Erythroblast (primary cell): ENCODE results near the gene ANXA9.

Experiments used
- DNase-seq, 2 experiments: peaks; one replicate each; lab custom pipeline; 2025; lab: John Stamatoyannopoulos, UW
- GATA1 ChIP-seq: IDR thresholded peaks from 2 replicates; pipeline ENCODE4 v1.6.1; 2011; ENCODE audit warnings: low read depth, mild to moderate bottlenecking, control low read depth, low read length, moderate library complexity
- POLR2A ChIP-seq: IDR thresholded peaks from 2 replicates; pipeline ENCODE4 v1.6.1; 2011; ENCODE audit warnings: mild to moderate bottlenecking, low read length

ANXA9 gene

GRCh38 chr1:150985179-150985825 lies 3.2 kb downstream of the ANXA9 start:
- DNase-seq: no peak
- TF ChIP-seq POLR2A (no peak), GATA1 (no peak)

GRCh38 chr1:150987924-150988323 lies 5.8 kb downstream of the ANXA9 start:
- TF ChIP-seq POLR2A: no peak
- no peak for TF ChIP-seq GATA1
- no peak for DNase-seq

DNA sequence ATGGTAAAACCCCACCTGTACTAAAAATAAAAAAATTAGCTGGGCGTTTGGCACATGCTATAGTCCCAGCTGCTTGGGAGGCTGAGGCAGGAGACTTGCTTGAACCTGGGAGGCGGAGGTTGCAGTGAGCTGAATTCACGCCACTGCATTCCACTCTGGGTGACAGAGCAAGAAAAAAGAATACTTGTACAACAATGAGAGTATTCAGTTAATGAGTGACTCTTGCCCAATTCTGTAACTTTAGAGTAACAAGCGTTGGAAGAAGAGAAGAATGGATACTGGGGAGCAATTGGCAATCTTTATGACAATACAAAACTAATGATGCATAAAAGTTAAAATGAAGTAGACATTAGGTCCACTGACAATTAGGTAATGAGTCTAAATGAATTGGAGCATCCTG lies 10.5 kb downstream of the ANXA9 start:
- no peak for DNase-seq
- TF ChIP-seq GATA1: no peak
- TF ChIP-seq POLR2A: no peak

- no peak for DNase-seq
- TF ChIP-seq POLR2A (no peak), GATA1 (no peak)
Measured at GRCh38 chr1:150994248-150994647, 12.2 kb downstream of the ANXA9 start.

GRCh38 chr1:150995460-150995859 lies 13.4 kb downstream of the ANXA9 start:
- TF ChIP-seq POLR2A: no peak
- no peak for TF ChIP-seq GATA1
- DNase-seq: no peak

GRCh38 chr1:150995896-150996295 lies 13.8 kb downstream of the ANXA9 start:
- no peak for TF ChIP-seq POLR2A
- TF ChIP-seq GATA1: no peak
- peak; percentile 35 to 68 for DNase-seq

- TF ChIP-seq POLR2A (no peak), GATA1 (no peak)
Measured at GRCh38 chr1:150997126-150997872, 15.2 kb downstream of the ANXA9 start.

DNA sequence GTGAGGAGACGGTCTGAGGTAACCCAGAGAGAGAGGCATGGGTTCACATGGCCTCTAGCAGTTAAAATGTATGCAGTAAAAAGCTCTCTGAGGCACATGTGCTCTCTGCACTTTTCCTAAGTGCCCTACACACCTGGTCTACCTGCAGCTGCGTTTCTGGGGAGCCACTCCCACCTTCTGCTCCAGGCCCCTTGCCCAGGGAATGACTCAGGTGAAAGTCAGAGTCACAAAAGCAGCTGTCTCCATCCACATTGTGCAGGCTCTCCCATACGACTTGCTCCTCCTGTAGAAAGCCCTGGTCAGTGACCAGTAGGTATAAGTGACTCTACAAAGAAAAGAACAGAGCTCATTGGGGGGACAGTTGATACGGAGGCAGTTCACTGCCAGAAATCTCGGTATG lies 15.9 kb downstream of the ANXA9 start:
- no peak for TF ChIP-seq GATA1
- TF ChIP-seq POLR2A: no peak
- no peak for DNase-seq

More at GRCh38 chr1:150997126-150997872, 15.2 kb downstream of the ANXA9 start:
- no peak for DNase-seq

GRCh38 chr1:150999051-150999674 lies 17.1 kb downstream of the ANXA9 start:
- no peak for TF ChIP-seq GATA1
- TF ChIP-seq POLR2A: no peak
- peak; percentile 45 to 55 for DNase-seq

DNA sequence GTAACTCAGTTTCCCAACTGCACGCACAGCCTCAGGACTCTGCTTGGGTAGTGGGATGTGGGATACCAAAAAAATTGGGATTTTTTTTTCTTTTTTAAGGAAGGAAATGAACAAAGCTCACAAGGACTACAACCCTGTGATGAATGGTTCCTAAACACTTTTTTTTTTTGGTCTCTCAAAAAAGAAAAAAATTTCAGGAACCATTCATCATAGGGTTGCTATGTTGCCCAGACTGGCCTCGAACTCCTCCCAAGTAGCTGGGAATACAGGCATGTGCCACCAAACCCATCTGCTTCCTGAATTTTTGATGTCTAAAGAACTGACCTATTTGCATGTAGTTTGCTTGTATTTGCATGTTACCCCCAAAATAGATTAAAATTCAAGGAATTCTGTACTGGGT lies 17.8 kb downstream of the ANXA9 start:
- no peak for TF ChIP-seq POLR2A
- TF ChIP-seq GATA1: no peak
- DNase-seq: no peak

GRCh38 chr1:151000408-151000807 lies 18.3 kb downstream of the ANXA9 start:
- DNase-seq: no peak

GRCh38 chr1:151001602-151002001 lies 19.5 kb downstream of the ANXA9 start:
- TF ChIP-seq GATA1 (no peak), POLR2A (no peak)
- no peak for DNase-seq

More at GRCh38 chr1:151000408-151000807, 18.3 kb downstream of the ANXA9 start:
- TF ChIP-seq GATA1 (no peak), POLR2A (no peak)

GRCh38 chr1:151002051-151002450 lies 20.0 kb downstream of the ANXA9 start:
- TF ChIP-seq POLR2A: no peak
- TF ChIP-seq GATA1: no peak
- no peak for DNase-seq

DNA sequence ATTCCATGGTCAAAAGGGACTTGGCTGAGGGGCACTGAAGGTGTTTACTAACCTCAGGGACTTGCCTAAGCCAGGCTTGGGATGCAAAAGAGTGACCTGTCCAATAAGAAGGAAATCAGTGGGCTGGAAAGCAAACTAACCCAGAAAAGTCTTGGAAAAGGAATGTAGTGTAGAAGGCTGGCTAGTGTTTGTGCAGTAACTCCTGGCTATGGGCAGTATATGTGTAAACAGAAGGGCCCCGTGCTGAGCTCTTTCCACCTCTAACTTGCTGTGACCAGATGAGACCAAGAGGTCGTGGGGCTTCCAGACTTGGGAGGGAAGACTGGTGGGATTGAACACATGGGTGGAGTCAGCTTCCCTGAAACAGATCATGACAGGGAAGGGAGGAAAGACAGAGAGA lies 20.5 kb downstream of the ANXA9 start:
- no peak for TF ChIP-seq POLR2A
- TF ChIP-seq GATA1: no peak
- no peak for DNase-seq
